Measurements from ENCODE around the gene ANKRD10.

The ANKRD10 gene

GRCh38 chr13:110914331-110915056, 375 bp downstream of the ANKRD10 start:
- DNase-seq (ENCODE audit: low read depth), result peak; percentile 62

- DNase-seq (ENCODE audit: low read depth), result no peak
These were observed 863 bp downstream of the ANKRD10 start for GRCh38 chr13:110914081-110914330.

- DNase-seq (ENCODE audit: low read depth), result no peak
These were observed 1.4 kb downstream of the ANKRD10 start for GRCh38 chr13:110913322-110914080.

- DNase-seq (ENCODE audit: low read depth), result no peak
These were observed 2.2 kb downstream of the ANKRD10 start for GRCh38 chr13:110912651-110913051.

GRCh38 chr13:110911880-110912279, 3.0 kb downstream of the ANKRD10 start:
- no peak for DNase-seq (ENCODE audit: low read depth)

GRCh38 chr13:110910013-110910890, 4.6 kb downstream of the ANKRD10 start:
- DNase-seq (ENCODE audit: low read depth), result no peak

- DNase-seq (ENCODE audit: low read depth), result no peak
These were observed 6.6 kb downstream of the ANKRD10 start for GRCh38 chr13:110907951-110908898.

GRCh38 chr13:110907301-110907700, 7.6 kb downstream of the ANKRD10 start:
- DNase-seq (ENCODE audit: low read depth), result no peak

GRCh38 chr13:110904748-110905147, 10.1 kb downstream of the ANKRD10 start:
- no peak for DNase-seq (ENCODE audit: low read depth)

- no peak for DNase-seq (ENCODE audit: low read depth)
These were observed 12.5 kb downstream of the ANKRD10 start for GRCh38 chr13:110902370-110902769.

- DNase-seq (ENCODE audit: low read depth), result no peak
These were observed 17.3 kb downstream of the ANKRD10 start for GRCh38 chr13:110897521-110897920.

- DNase-seq (ENCODE audit: low read depth), result no peak
These were observed 17.9 kb downstream of the ANKRD10 start for GRCh38 chr13:110897014-110897413.

- DNase-seq (ENCODE audit: low read depth), result no peak
These were observed 20.8 kb downstream of the ANKRD10 start for GRCh38 chr13:110894086-110894485.

GRCh38 chr13:110893571-110893970, 21.3 kb downstream of the ANKRD10 start:
- DNase-seq (ENCODE audit: low read depth), result no peak

GRCh38 chr13:110890279-110891165, 24.3 kb downstream of the ANKRD10 start:
- no peak for DNase-seq (ENCODE audit: low read depth)

GRCh38 chr13:110888390-110888789, 26.5 kb downstream of the ANKRD10 start:
- DNase-seq (ENCODE audit: low read depth), result no peak

GRCh38 chr13:110887597-110888333, 27.1 kb downstream of the ANKRD10 start:
- DNase-seq (ENCODE audit: low read depth), result no peak

GRCh38 chr13:110886870-110887596, 27.8 kb downstream of the ANKRD10 start:
- DNase-seq (ENCODE audit: low read depth), result no peak

Data from stimulated activated CD8-positive, alpha-beta memory T cell treated with anti-CD3 and anti-CD28 coated beads, Interleukin-12 subunit alpha, Interleukin-12 subunit beta, amount 100 ng/mL, for 1 hour (primary cell).